ENCODE measurements around the gene SLC28A3. TPM values are rescaled to one million over a fixed set of nuclear protein-coding genes. Genes with fewer than 3 reads are reported as not detected.

SLC28A3 gene
- total RNA-seq, 1 donor: 0.72 TPM

DNA sequence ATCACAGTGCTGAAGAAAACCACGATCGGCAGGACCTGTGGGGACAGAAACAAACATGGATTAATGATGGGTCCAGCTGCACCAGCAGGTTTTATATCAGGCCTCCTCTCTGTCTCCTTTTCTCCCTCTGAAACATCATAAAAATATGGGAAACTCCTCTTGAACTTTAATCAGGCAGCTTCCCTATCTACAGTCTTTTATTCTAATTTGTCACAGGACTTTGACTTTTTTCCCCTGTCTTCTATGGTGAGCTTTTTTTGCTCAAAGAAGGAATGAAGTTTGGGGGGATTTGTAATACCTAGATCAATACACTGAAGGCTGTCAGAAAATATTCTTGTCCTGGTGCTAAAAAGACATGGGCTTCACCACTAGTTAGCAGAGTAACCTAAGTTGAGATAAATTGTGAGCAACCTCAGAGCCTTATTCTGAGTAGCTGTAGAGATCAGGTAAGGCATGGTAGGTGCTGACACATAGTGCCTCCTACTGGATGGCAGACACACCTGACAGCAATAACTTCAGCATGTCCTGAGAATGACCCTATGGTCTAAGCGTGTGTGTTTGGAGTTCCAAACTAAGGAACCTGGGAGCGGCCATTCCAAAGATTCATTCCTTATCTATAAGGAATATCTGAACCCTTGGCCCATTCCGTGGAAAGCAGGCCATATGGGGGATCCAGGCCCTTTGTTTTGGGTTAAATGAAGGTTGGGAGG is 46.2 kb downstream of the SLC28A3 start:
- H3K4me1 ChIP-seq (ENCODE audit: insufficient read depth, low read length): peaks cover 24% of the 10 kb centered on the region
- H3K36me3 ChIP-seq (ENCODE audit: insufficient read depth, low read length): no peaks in the 10 kb centered on the region
- no peaks in the 10 kb centered on the region for H3K9me3 ChIP-seq (ENCODE audit: low read depth, low read length)
- H3K27ac ChIP-seq (ENCODE audit: low read depth, low read length): no peak overlapping the region
- no peak for DNase-seq (ENCODE audit: insufficient read length, low spot score, missing footprints)
- H2AFZ ChIP-seq (ENCODE audit: low read length): no peak overlapping the region
- H3K27me3 ChIP-seq (ENCODE audit: insufficient read depth, low read length): no peaks in the 10 kb centered on the region
- H3K4me3 ChIP-seq (ENCODE audit: insufficient read depth, low read length): no peak overlapping the region
- TF ChIP-seq, protein P1, sequence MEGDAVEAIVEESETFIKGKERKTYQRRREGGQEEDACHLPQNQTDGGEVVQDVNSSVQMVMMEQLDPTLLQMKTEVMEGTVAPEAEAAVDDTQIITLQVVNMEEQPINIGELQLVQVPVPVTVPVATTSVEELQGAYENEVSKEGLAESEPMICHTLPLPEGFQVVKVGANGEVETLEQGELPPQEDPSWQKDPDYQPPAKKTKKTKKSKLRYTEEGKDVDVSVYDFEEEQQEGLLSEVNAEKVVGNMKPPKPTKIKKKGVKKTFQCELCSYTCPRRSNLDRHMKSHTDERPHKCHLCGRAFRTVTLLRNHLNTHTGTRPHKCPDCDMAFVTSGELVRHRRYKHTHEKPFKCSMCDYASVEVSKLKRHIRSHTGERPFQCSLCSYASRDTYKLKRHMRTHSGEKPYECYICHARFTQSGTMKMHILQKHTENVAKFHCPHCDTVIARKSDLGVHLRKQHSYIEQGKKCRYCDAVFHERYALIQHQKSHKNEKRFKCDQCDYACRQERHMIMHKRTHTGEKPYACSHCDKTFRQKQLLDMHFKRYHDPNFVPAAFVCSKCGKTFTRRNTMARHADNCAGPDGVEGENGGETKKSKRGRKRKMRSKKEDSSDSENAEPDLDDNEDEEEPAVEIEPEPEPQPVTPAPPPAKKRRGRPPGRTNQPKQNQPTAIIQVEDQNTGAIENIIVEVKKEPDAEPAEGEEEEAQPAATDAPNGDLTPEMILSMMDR (IDR thresholded peaks at IDR 0.05; ENCODE audit: extremely low read depth, low read depth, low read length): no peak
- no peaks in the 10 kb centered on the region for H4K20me1 ChIP-seq (ENCODE audit: insufficient read depth, low read length)
- H3K4me2 ChIP-seq (ENCODE audit: insufficient read depth, low read length): no peak overlapping the region
- no peaks in the 10 kb centered on the region for H3K79me2 ChIP-seq (ENCODE audit: insufficient read depth, low read length)

DNA sequence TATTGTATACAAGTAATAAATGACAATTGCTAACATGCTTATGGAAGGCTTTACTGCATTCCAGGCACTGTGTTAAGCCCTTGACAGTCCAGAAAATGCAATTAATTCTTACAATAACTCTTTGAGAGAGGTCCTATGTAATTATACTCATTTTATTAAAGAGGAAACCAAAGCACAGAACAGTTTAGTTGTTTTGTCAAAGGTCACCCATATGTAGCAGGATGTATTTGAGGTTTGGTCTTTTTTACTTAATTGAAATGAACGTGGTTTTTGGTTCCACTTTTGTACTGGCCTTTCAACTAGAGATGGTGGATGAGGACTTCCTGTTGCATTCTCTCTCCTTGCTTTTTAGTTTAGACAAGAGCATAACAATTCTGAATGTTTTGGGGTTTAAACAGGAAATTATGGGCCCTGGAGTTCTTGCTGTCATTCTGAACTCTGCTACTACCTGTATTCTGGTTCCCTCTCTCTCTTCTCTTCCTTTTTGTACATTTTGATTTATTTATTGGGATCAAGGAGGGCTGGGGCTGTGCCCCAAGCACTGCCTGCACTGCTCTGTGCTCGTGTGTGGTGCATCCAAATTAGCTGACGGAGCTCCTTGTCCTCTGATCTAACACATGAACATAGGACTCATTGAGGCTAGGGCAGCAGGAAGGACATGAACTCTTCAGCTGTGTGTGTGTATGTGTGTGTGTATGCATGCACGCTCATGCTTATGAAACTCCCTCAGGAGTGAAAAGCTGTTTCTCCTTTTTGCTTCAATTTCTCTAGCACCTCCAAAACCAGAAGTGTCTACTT is 47.4 kb downstream of the SLC28A3 start:
- TF ChIP-seq, protein P1 (IDR thresholded peaks at IDR 0.05; ENCODE audit: extremely low read depth, low read depth, low read length): no peak
- no peak for DNase-seq (ENCODE audit: insufficient read length, low spot score, missing footprints)
- H3K79me2 ChIP-seq (ENCODE audit: insufficient read depth, low read length): no peaks in the 10 kb centered on the region
- peaks cover 24% of the 10 kb centered on the region for H3K4me1 ChIP-seq (ENCODE audit: insufficient read depth, low read length)
- H3K9me3 ChIP-seq (ENCODE audit: low read depth, low read length): no peaks in the 10 kb centered on the region
- no peak overlapping the region for H3K4me3 ChIP-seq (ENCODE audit: insufficient read depth, low read length)
- no peaks in the 10 kb centered on the region for H3K36me3 ChIP-seq (ENCODE audit: insufficient read depth, low read length)
- no peak overlapping the region for H3K4me2 ChIP-seq (ENCODE audit: insufficient read depth, low read length)
- H4K20me1 ChIP-seq (ENCODE audit: insufficient read depth, low read length): no peaks in the 10 kb centered on the region
- peaks cover 5% of the 10 kb centered on the region for H3K27me3 ChIP-seq (ENCODE audit: insufficient read depth, low read length)
- no peak overlapping the region for H3K27ac ChIP-seq (ENCODE audit: low read depth, low read length)
- H2AFZ ChIP-seq (ENCODE audit: low read length): no peak overlapping the region

DNA sequence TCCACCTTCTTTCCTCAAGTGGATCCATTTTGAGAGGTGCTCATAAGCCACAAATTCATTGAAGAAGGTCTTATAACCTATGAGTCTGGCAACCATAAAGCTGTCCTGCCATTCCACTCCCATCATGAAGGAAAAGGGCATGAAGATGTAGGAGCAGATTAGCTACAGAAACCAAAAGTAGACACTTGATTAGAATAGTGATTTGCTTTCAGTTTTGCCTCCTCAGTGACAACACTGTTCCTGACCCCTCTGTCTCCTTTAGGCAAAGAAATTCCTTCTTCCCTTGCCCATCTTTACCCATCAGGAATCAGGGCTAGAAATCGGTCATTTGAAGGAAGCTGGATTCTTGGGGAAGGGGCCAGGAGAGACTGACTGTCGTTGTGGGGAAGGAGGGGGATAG is 55.2 kb downstream of the SLC28A3 start:
- Histone ChIP-seq H3K4me3 (ENCODE audit: insufficient read depth, low read length) (no peak overlapping the region), H4K20me1 (ENCODE audit: insufficient read depth, low read length) (no peaks in the 10 kb centered on the region), H3K36me3 (ENCODE audit: insufficient read depth, low read length) (no peaks in the 10 kb centered on the region), H2AFZ (ENCODE audit: low read length) (peak overlapping the region; percentile 31), H3K9me3 (ENCODE audit: low read depth, low read length) (no peaks in the 10 kb centered on the region), H3K4me1 (ENCODE audit: insufficient read depth, low read length) (no peaks in the 10 kb centered on the region), H3K4me2 (ENCODE audit: insufficient read depth, low read length) (no peak overlapping the region), H3K79me2 (ENCODE audit: insufficient read depth, low read length) (no peaks in the 10 kb centered on the region), H3K27me3 (ENCODE audit: insufficient read depth, low read length) (peaks cover 10% of the 10 kb centered on the region), H3K27ac (ENCODE audit: low read depth, low read length) (no peak overlapping the region)
- DNase-seq (ENCODE audit: insufficient read length, low spot score, missing footprints): no peak
- TF ChIP-seq, protein P1 (IDR thresholded peaks at IDR 0.05; ENCODE audit: extremely low read depth, low read depth, low read length): no peak

DNA sequence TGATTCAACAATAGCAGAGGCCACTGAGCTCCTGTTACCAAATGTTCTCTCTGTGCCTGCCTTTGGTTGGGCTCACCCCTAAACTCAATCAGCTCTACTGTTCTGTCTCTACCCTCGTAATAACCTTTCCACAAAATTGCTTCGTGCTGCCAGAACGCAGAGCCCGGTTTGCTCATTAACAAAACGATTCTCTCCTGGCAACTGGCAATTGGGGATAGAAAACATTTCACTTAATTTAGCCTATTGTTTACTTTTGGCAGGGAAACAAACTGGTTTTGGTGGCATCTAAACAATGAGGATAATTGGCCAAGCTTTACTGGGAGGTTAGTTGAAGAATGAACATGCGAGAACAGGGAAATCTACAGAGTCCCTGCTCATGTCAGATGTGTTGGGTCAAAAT is 56.6 kb downstream of the SLC28A3 start:
- TF ChIP-seq, protein P1 (IDR thresholded peaks at IDR 0.05; ENCODE audit: extremely low read depth, low read depth, low read length): no peak
- Histone ChIP-seq H3K9me3 (ENCODE audit: low read depth, low read length) (no peaks in the 10 kb centered on the region), H4K20me1 (ENCODE audit: insufficient read depth, low read length) (no peaks in the 10 kb centered on the region)

More for the DNA sequence above, 56.6 kb downstream of the SLC28A3 start:
- Histone ChIP-seq H3K27me3 (ENCODE audit: insufficient read depth, low read length) (peaks cover 8% of the 10 kb centered on the region), H3K4me2 (ENCODE audit: insufficient read depth, low read length) (no peak overlapping the region), H3K27ac (ENCODE audit: low read depth, low read length) (no peak overlapping the region), H3K36me3 (ENCODE audit: insufficient read depth, low read length) (no peaks in the 10 kb centered on the region), H2AFZ (ENCODE audit: low read length) (no peak overlapping the region), H3K4me3 (ENCODE audit: insufficient read depth, low read length) (no peak overlapping the region), H3K4me1 (ENCODE audit: insufficient read depth, low read length) (no peaks in the 10 kb centered on the region), H3K79me2 (ENCODE audit: insufficient read depth, low read length) (no peaks in the 10 kb centered on the region)
- DNase-seq (ENCODE audit: insufficient read length, low spot score, missing footprints): no peak

Data from osteoblast (primary cell).